NCI-H2107 treated with DMSO at 0.1 percent for 48 hours (cell line): ENCODE results near the gene CROCC2.

Source experiments
- DNase-seq: peaks from one replicate; lab custom pipeline; 2025; ENCODE audit not compliant: unreplicated experiment; lab: John Stamatoyannopoulos, UW

The CROCC2 gene

GRCh38 chr2:240875228-240876034 lies 30.7 kb upstream of the CROCC2 start:
- no peak for DNase-seq

GRCh38 chr2:240876035-240876474 lies 30.1 kb upstream of the CROCC2 start:
- DNase-seq, result no peak

GRCh38 chr2:240876475-240877251 lies 29.5 kb upstream of the CROCC2 start:
- DNase-seq, result no peak

- no peak for DNase-seq
Observed at GRCh38 chr2:240877460-240878340, 28.4 kb upstream of the CROCC2 start.

GRCh38 chr2:240878341-240878936 lies 27.7 kb upstream of the CROCC2 start:
- no peak for DNase-seq

GRCh38 chr2:240879105-240879504 lies 27.0 kb upstream of the CROCC2 start:
- no peak for DNase-seq

- no peak for DNase-seq
Observed at GRCh38 chr2:240881913-240882312, 24.2 kb upstream of the CROCC2 start.

- DNase-seq, result no peak
Observed at GRCh38 chr2:240884221-240884620, 21.9 kb upstream of the CROCC2 start.

- no peak for DNase-seq
Observed at GRCh38 chr2:240884745-240885144, 21.4 kb upstream of the CROCC2 start.

- no peak for DNase-seq
Observed at GRCh38 chr2:240885566-240885965, 20.6 kb upstream of the CROCC2 start.

- no peak for DNase-seq
Observed at GRCh38 chr2:240886023-240886565, 20.0 kb upstream of the CROCC2 start.

GRCh38 chr2:240886678-240887609 lies 19.2 kb upstream of the CROCC2 start:
- DNase-seq, result no peak

GRCh38 chr2:240887631-240888030 lies 18.5 kb upstream of the CROCC2 start:
- no peak for DNase-seq

- DNase-seq, result no peak
Observed at GRCh38 chr2:240888130-240888889, 17.8 kb upstream of the CROCC2 start.

- no peak for DNase-seq
Observed at GRCh38 chr2:240888890-240889573, 17.1 kb upstream of the CROCC2 start.

- no peak for DNase-seq
Observed at GRCh38 chr2:240889601-240890560, 16.3 kb upstream of the CROCC2 start.

- DNase-seq, result no peak
Observed at GRCh38 chr2:240890691-240891090, 15.4 kb upstream of the CROCC2 start.
